Left ventricle myocardium inferior (tissue), 1 donor: ENCODE measurements around the gene CRAT. TPM values are rescaled to one million over a fixed set of nuclear protein-coding genes. Genes with fewer than 3 reads are reported as not detected.
A peak's percentile ranks its signal among the peaks of the same experiment; 100 is the strongest.

Experiments
- DNase-seq: peaks from one replicate; pipeline ENCODE4 v3.0.0-alpha.2; 2020
- H3K27ac ChIP-seq: fragments of 200-600 bp; replicated peaks from 2 replicates; pipeline ENCODE4 v1.8.0; 2021
- H3K27me3 ChIP-seq: fragments of 200-600 bp; 2 replicates; pipeline ENCODE4 v1.8.0; 2021; ENCODE audit warnings: low read depth
- H3K36me3 ChIP-seq: fragments of 200-600 bp; 2 replicates; pipeline ENCODE4 v1.8.0; 2021
- H3K4me1 ChIP-seq: fragments of 200-600 bp; 2 replicates; pipeline ENCODE4 v1.8.0; 2021
- H3K4me3 ChIP-seq: fragments of 200-600 bp; 2 replicates; pipeline ENCODE4 v1.8.0; 2021; ENCODE audit warnings: mild to moderate bottlenecking, moderate library complexity
- H3K9me3 ChIP-seq: fragments of 200-600 bp; replicated peaks from 2 replicates; pipeline ENCODE4 v1.8.0; 2021
- intact Hi-C: fragments of 100-400 bp; cut with micrococcal nuclease; formaldehyde crosslinking; loops from one replicate; pipeline ENCODE4 v1.11.0; 2022
- total RNA-seq: library from RNA; stranded (reverse); fragmentation: NEBNext Ultra II Directional; extraction: Animal tissue kit (Norgen Biotek cat#: 25700); gene quantifications from one replicate; pipeline ENCODE4 v1.2.1, GENCODE V29; 2021
- TF ChIP-seq, protein P1 (sequence below): fragments of 200-600 bp; IDR thresholded peaks from 2 replicates; pipeline ENCODE4 v1.8.0; 2021; ENCODE audit warnings: antibody characterized with exemption, mild to moderate bottlenecking, borderline replicate concordance
- donor health status: DM: no; HTN: yes; CAD: no; lungs with severe emphysema.

Gene CRAT
- total RNA-seq, 1 donor from 2014 or later, result 85.3 TPM

DNA sequence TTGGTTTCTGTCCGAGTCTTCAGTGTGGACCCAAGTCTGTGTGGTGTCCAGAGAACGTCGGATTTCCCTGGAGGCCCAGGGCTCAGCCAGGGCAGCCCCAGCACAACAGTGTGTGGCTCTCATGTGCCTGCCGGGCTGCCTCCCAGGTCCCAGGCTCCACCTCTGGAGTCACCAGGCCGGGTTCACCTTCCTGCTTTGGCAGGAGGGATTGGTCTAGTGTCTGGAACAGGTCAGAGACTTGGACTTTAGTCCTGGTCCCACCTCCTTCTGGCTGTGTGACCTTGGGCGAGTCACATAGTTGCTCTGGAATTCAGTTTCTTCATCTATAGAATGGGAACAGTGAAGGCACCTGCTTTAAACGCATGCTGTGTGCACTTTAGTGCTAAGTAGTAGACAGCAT is 26.5 kb downstream of the CRAT start:
- no peaks in the 10 kb centered on the region for H3K9me3 ChIP-seq
- peaks cover 33% of the 10 kb centered on the region for H3K36me3 ChIP-seq
- TF ChIP-seq, protein P1, sequence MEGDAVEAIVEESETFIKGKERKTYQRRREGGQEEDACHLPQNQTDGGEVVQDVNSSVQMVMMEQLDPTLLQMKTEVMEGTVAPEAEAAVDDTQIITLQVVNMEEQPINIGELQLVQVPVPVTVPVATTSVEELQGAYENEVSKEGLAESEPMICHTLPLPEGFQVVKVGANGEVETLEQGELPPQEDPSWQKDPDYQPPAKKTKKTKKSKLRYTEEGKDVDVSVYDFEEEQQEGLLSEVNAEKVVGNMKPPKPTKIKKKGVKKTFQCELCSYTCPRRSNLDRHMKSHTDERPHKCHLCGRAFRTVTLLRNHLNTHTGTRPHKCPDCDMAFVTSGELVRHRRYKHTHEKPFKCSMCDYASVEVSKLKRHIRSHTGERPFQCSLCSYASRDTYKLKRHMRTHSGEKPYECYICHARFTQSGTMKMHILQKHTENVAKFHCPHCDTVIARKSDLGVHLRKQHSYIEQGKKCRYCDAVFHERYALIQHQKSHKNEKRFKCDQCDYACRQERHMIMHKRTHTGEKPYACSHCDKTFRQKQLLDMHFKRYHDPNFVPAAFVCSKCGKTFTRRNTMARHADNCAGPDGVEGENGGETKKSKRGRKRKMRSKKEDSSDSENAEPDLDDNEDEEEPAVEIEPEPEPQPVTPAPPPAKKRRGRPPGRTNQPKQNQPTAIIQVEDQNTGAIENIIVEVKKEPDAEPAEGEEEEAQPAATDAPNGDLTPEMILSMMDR, result no peak
- H3K27ac ChIP-seq, result no peak overlapping the region
- peaks cover 28% of the 10 kb centered on the region for H3K4me1 ChIP-seq
- DNase-seq, result no peak
- no peaks in the 10 kb centered on the region for H3K27me3 ChIP-seq
- intact Hi-C loops, result no loop called here
- no peak overlapping the region for H3K4me3 ChIP-seq

DNA sequence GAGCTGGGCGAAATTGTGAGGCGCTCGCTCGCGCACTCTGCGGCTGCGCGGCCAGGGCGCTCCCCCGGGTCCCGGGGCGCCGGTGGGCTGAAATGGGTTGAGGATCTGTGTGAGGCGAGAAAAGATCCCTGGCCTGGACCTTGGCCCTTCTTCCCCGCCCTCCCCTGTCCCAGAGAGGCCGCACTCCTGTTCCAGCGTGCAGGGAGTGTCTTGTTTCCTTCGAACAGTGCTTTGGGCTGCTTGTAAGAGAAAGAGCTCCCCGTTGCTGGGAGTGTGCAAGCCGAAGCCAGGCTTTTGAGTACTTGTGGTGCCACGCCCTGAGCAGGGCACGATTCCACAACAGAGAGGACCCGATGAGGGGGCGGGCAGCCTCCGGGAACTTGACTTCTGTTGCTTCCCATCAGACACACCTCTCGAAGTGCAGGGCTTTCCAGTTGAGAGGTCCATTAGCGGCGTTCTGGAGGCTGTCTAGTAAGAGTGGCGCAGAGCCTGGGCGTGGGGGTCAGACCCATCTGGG is 29.1 kb downstream of the CRAT start:
- DNase-seq, result no peak
- Histone ChIP-seq H3K4me1 (peaks cover 28% of the 10 kb centered on the region), H3K27me3 (no peaks in the 10 kb centered on the region), H3K9me3 (no peaks in the 10 kb centered on the region), H3K36me3 (peaks cover 19% of the 10 kb centered on the region), H3K4me3 (peak overlapping the region; percentile 79), H3K27ac (peak overlapping the region; percentile 91)
- intact Hi-C loops, result no loop called here
- TF ChIP-seq, protein P1, result no peak

DNA sequence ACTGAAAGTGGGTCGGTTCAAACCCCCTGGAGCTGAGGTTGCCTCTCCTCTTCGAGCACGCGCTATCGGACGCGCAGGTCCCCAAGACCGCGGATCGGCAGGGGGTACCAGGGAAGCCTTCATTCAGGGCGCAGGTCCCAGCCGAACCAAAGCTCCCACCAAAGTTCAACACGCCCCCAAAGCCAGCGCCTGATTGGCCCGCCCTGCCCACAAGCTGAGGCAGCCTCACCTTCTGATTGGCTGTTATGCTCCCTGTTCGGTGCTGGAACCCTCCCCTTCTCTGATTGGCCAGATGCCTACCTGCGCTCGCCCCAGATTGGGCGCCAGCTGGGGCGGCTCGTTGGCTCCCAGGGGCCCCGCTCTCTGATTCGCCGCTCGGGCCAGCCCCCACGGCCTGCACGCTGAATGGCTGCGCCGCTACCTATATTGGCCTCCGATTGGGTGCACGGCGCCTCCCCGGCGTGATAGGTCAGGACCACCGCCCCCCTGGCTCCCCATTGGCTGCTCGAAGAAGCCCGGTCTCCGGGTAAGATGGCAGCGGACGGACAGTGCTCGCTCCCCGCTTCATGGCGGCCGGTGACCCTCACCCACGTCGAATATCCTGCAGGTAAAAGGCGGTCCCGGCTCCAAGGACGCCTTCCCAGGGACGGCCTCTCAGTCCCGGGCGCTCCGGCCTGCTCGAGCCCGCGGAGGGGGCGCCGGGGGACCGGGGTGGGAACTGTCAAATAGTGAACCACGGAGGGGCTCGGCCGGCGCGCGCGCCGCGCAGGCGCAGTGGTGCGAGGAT is 29.8 kb downstream of the CRAT start, which contains the start of gene DOLPP1:
TSS of gene DOLPP1 (plus strand) at position 511 of the 787 bp plus-strand sequence. CDS start at position 532, 21 bp downstream.
- Histone ChIP-seq H3K27ac (peak within 1 kb of the TSS; percentile 91), H3K4me1 (peaks cover 28% of the 10 kb centered on the region), H3K36me3 (peaks cover 12% of the 10 kb centered on the region), H3K27me3 (no peaks in the 10 kb centered on the region), H3K4me3 (peak within 1 kb of the TSS; percentile 79), H3K9me3 (no peaks in the 10 kb centered on the region)
- TF ChIP-seq, protein P1, result no peak
- intact Hi-C loops, result no loop called here
- DNase-seq, result peak; percentile 99

DNA sequence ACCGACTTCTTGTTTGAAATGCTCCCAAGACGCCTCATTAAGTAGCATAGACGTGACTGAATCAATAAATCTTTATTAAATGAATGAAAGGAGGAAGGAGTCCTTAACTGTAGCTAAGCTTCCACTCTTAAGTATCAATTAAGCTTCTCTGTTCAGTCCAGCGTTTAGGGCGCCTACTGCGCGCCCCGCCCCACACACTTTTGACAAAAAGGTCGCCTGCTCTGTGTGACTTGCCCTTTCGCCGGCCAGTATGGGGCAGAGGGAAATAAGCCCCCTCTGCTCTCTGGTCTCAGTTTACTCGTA is 30.3 kb downstream of the CRAT start:
- TF ChIP-seq, protein P1, result no peak
- Histone ChIP-seq H3K4me1 (peaks cover 28% of the 10 kb centered on the region), H3K27me3 (no peaks in the 10 kb centered on the region), H3K4me3 (peak overlapping the region; percentile 79), H3K27ac (peak overlapping the region; percentile 91), H3K36me3 (peaks cover 7% of the 10 kb centered on the region), H3K9me3 (no peaks in the 10 kb centered on the region)
- intact Hi-C loops, result no loop called here
- DNase-seq, result no peak

DNA sequence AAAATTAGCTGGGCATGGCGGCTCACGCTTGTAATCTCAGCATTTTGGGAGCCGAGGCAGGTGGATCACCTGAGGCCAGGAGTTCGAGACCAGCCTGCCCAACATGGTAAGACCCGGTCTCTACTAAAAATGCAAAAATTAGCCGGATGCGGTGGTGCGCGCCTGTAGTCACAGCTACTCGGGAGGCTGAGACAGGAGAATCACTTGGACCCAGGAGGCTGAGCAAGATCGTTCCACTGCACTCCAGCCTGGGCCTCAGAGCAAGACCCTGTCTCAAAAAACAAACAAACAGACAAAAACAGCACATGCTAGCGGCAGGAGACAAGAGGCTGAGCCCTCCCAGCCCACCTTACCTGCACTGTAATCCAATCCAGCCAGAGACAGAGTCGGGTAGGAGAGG is 30.8 kb downstream of the CRAT start:
- no peaks in the 10 kb centered on the region for H3K27me3 ChIP-seq
- intact Hi-C loops, result no loop called here
- peaks cover 3% of the 10 kb centered on the region for H3K36me3 ChIP-seq
- H3K4me3 ChIP-seq, result peak overlapping the region; percentile 79
- TF ChIP-seq, protein P1, result no peak
- H3K9me3 ChIP-seq, result no peaks in the 10 kb centered on the region
- peaks cover 28% of the 10 kb centered on the region for H3K4me1 ChIP-seq
- no peak overlapping the region for H3K27ac ChIP-seq
- DNase-seq, result no peak
